SK-N-MC (cell line): ENCODE data around the gene ATXN7L1.

Experiments used
- EZH2 ChIP-seq: fragments of 200-600 bp; sonication (generic); IDR thresholded peaks from one replicate; pipeline ENCODE4 v1.6.1; 2017; ENCODE audit warnings: antibody characterized with exemption
- POLR2AphosphoS5 ChIP-seq: IDR thresholded peaks from 2 replicates; pipeline ENCODE4 v1.6.1; 2012; ENCODE audit warnings: mild to moderate bottlenecking, low read depth, low read length, borderline replicate concordance

GRCh38 chr7:105651798-105652197, 224.6 kb downstream of the ATXN7L1 start:
- TF ChIP-seq EZH2, result no peak
- TF ChIP-seq POLR2AphosphoS5, result no peak
